Measurements from ENCODE around the gene EQTN.

Gene EQTN

DNA sequence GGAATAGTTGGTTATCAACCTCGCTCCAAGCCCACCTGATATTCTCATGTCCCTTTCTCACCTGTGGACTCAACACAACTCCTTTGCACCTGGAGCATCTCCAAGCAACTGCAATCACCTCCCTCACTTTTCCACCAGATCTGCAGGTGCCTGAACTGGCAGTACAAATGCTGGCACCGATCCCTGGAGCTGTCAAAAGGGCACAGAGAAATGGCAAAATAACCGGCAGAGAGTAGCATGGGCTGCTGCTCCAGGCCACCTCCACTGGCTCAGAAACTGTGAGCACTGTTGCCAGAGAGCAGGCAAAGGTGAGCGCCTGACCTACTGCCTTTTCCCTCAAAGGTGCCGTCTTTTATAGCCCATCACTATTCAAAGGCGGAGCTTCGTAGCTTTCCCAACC is 14.7 kb downstream of the EQTN start:
- H3K4me2 ChIP-seq (ENCODE audit: low read depth, low read length, poor library complexity, severe bottlenecking), result no peak overlapping the region
- no peak overlapping the region for H3K4me3 ChIP-seq (ENCODE audit: insufficient read depth, low read length, poor library complexity, severe bottlenecking)

DNA sequence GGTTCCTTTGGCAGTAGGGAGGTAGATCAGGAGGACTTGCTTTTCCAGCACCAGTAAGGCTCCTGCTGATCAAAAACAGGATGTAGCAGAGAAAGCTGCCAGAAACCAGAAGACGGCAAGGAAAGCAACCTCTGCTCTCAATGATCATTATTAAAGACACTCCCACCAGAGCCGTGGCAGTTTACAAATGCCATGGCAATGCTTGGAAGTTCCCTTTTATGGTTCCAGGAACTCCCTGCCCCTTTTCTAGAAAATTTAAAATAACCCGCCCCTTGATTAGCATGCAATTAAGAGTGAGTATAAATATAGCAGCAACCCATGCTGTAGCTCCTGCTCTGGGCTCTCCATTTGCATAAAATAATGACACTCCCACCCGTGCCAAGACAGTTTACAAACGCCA is 16.1 kb downstream of the EQTN start:
- Histone ChIP-seq H3K4me2 (ENCODE audit: low read depth, low read length, poor library complexity, severe bottlenecking) (no peak overlapping the region), H3K79me2 (ENCODE audit: insufficient read depth, low read length) (no peaks in the 10 kb centered on the region), H3K9me3 (ENCODE audit: insufficient read depth, low read length) (no peaks in the 10 kb centered on the region), H3K27me3 (ENCODE audit: low read length) (no peaks in the 10 kb centered on the region), H4K20me1 (ENCODE audit: low read depth, low read length) (no peaks in the 10 kb centered on the region), H3K36me3 (ENCODE audit: low read length) (no peaks in the 10 kb centered on the region), H3K9ac (ENCODE audit: low read length) (no peak overlapping the region), H3K27ac (ENCODE audit: low read depth, low read length) (no peak overlapping the region), H3F3A (ENCODE audit: insufficient read depth) (no peaks in the 10 kb centered on the region), H3K9me2 (replicated peaks; ENCODE audit: insufficient read depth, low read length) (no peaks in the 10 kb centered on the region), H2AFZ (ENCODE audit: low read depth, low read length, severe bottlenecking) (no peak overlapping the region), H3K4me3 (ENCODE audit: insufficient read depth, low read length, poor library complexity, severe bottlenecking) (no peak overlapping the region)
- TF ChIP-seq EZH2phosphoT487 (conservative IDR thresholded peaks at IDR 0.05; ENCODE audit: low read length), result no peak
- TF ChIP-seq, protein P1, sequence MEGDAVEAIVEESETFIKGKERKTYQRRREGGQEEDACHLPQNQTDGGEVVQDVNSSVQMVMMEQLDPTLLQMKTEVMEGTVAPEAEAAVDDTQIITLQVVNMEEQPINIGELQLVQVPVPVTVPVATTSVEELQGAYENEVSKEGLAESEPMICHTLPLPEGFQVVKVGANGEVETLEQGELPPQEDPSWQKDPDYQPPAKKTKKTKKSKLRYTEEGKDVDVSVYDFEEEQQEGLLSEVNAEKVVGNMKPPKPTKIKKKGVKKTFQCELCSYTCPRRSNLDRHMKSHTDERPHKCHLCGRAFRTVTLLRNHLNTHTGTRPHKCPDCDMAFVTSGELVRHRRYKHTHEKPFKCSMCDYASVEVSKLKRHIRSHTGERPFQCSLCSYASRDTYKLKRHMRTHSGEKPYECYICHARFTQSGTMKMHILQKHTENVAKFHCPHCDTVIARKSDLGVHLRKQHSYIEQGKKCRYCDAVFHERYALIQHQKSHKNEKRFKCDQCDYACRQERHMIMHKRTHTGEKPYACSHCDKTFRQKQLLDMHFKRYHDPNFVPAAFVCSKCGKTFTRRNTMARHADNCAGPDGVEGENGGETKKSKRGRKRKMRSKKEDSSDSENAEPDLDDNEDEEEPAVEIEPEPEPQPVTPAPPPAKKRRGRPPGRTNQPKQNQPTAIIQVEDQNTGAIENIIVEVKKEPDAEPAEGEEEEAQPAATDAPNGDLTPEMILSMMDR (IDR thresholded peaks at IDR 0.05; ENCODE audit: insufficient read depth, low read length, poor library complexity, severe bottlenecking), result no peak

More for the DNA sequence above, 14.7 kb downstream of the EQTN start:
- H3K36me3 ChIP-seq (ENCODE audit: low read length), result no peaks in the 10 kb centered on the region
- no peak overlapping the region for H2AFZ ChIP-seq (ENCODE audit: low read depth, low read length, severe bottlenecking)
- H4K20me1 ChIP-seq (ENCODE audit: low read depth, low read length), result no peaks in the 10 kb centered on the region
- TF ChIP-seq EZH2phosphoT487 (conservative IDR thresholded peaks at IDR 0.05; ENCODE audit: low read length), result no peak
- TF ChIP-seq, protein P1 (IDR thresholded peaks at IDR 0.05; ENCODE audit: insufficient read depth, low read length, poor library complexity, severe bottlenecking), result no peak
- H3K79me2 ChIP-seq (ENCODE audit: insufficient read depth, low read length), result no peaks in the 10 kb centered on the region
- H3K9ac ChIP-seq (ENCODE audit: low read length), result no peak overlapping the region
- no peaks in the 10 kb centered on the region for H3F3A ChIP-seq (ENCODE audit: insufficient read depth)
- no peaks in the 10 kb centered on the region for H3K9me3 ChIP-seq (ENCODE audit: insufficient read depth, low read length)
- no peak overlapping the region for H3K27ac ChIP-seq (ENCODE audit: low read depth, low read length)
- no peaks in the 10 kb centered on the region for H3K27me3 ChIP-seq (ENCODE audit: low read length)
- no peaks in the 10 kb centered on the region for H3K9me2 ChIP-seq (replicated peaks; ENCODE audit: insufficient read depth, low read length)

DNA sequence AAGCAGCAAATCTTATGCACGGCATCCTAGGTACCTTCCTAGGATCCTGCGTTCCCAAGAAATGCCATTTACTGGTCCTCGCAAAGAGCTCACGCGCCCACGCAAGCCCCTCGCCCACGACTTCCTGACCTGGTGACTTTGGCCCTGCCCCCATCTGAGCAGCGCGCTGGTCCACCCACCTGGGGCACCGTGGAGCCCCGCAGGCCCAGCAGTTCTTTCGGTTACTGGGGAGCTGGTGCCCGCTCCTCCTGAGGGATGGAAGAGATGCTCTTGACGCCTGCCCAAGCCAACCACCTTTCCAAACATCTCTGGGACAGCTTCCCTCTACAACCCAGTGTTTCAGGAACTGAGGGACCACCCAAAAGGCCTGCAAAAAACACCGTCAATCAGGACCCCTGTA is 16.7 kb downstream of the EQTN start:
- Histone ChIP-seq H3K27ac (ENCODE audit: low read depth, low read length) (no peak overlapping the region), H2AFZ (ENCODE audit: low read depth, low read length, severe bottlenecking) (no peak overlapping the region), H4K20me1 (ENCODE audit: low read depth, low read length) (no peaks in the 10 kb centered on the region), H3K4me3 (ENCODE audit: insufficient read depth, low read length, poor library complexity, severe bottlenecking) (no peak overlapping the region), H3K9me3 (ENCODE audit: insufficient read depth, low read length) (no peaks in the 10 kb centered on the region), H3K36me3 (ENCODE audit: low read length) (no peaks in the 10 kb centered on the region), H3K9ac (ENCODE audit: low read length) (no peak overlapping the region), H3K27me3 (ENCODE audit: low read length) (no peaks in the 10 kb centered on the region), H3K79me2 (ENCODE audit: insufficient read depth, low read length) (no peaks in the 10 kb centered on the region), H3K9me2 (replicated peaks; ENCODE audit: insufficient read depth, low read length) (no peaks in the 10 kb centered on the region), H3F3A (ENCODE audit: insufficient read depth) (no peaks in the 10 kb centered on the region), H3K4me2 (ENCODE audit: low read depth, low read length, poor library complexity, severe bottlenecking) (no peak overlapping the region)
- no peak for TF ChIP-seq EZH2phosphoT487 (conservative IDR thresholded peaks at IDR 0.05; ENCODE audit: low read length)
- TF ChIP-seq, protein P1 (IDR thresholded peaks at IDR 0.05; ENCODE audit: insufficient read depth, low read length, poor library complexity, severe bottlenecking), result no peak

All from SU-DHL-6 (cell line).